ENCODE data around the gene ABR. TPM values are rescaled to one million over a fixed set of nuclear protein-coding genes. Genes with fewer than 3 reads are reported as not detected.
A peak's percentile ranks its signal among the peaks of the same experiment; 100 is the strongest.
"Not testable (repeated sequence)": the region's sequence is repeated elsewhere in the genome, so short reads cannot be mapped to it uniquely, and the experiment has no call there.

Gene ABR
- polyA plus RNA-seq, 2 of the 4 experiments (the other 2 are of a cell fraction) = 70.9 to 73.8 TPM

GRCh38 chr17:1154704-1155103 is 25.1 kb downstream of the ABR start:
- 81% methylated on average over 14 of the region's 14 CpGs for WGBS (ENCODE audit: missing lambda C conversion rate)
- Histone ChIP-seq H3K27ac (no peak overlapping the region), H3K9me3 (no peaks in the 10 kb centered on the region), H3K4me3 (no peak overlapping the region), H3K4me2 (no peak overlapping the region), H3K4me1 (no peaks in the 10 kb centered on the region)
- ATAC-seq (peak; percentile 18 to 19; a peak in 3 of 6 replicates), DNase-seq (ENCODE audit: low read depth in 1 of 2, low spot score in 1 of 2) (no peak), FAIRE-seq (no peak)
- ChIA-PET POLR2A (interaction anchor here (0.6 kb wide), 1 partner anchor 12 kb away, joined by 3 read pairs; no protein-coding TSS in a partner anchor), CTCF (interaction anchor here (0.9 to 2.8 kb wide), 10 partner anchors 8 to 98 kb away, joined by 3 to 12 read pairs (median 4); no protein-coding TSS in a partner anchor)
- TF ChIP-seq HOXB5 (CRISPR knock-in tag; IDR thresholded peaks at IDR 0.05) (no peak), PBX3 (IDR thresholded peaks at IDR 0.05) (no peak), HMGXB4 (CRISPR knock-in tag; IDR thresholded peaks at IDR 0.05; ENCODE audit: borderline replicate concordance) (no peak), POLR2AphosphoS2 (conservative IDR thresholded peaks at IDR 0.05; ENCODE audit: low read length) (no peak), JUN (IDR thresholded peaks at IDR 0.05) (no peak), JUNB (IDR thresholded peaks at IDR 0.05) (no peak), ZFP36 (IDR thresholded peaks at IDR 0.05; ENCODE audit: borderline replicate concordance, partially characterized antibody) (no peak), KDM1A (IDR thresholded peaks at IDR 0.05; ENCODE audit: low read depth) (no peak), HDAC2 (IDR thresholded peaks at IDR 0.05) (no peak), HOXB13 (CRISPR knock-in tag; IDR thresholded peaks at IDR 0.05; ENCODE audit: low read depth) (no peak), RCOR1 (IDR thresholded peaks at IDR 0.05; ENCODE audit: low read depth, low read length) (no peak), MAZ (IDR thresholded peaks at IDR 0.05; ENCODE audit: borderline replicate concordance, low read depth, low read length) (no peak), NFE2L2 (conservative IDR thresholded peaks at IDR 0.05; ENCODE audit: low read length) (no peak), PHF8 (IDR thresholded peaks at IDR 0.05; ENCODE audit: borderline replicate concordance, low read depth) (no peak), HOXA7 (CRISPR knock-in tag; IDR thresholded peaks at IDR 0.05) (no peak), ZC3H11A (IDR thresholded peaks at IDR 0.05) (no peak), FOSB (CRISPR knock-in tag; IDR thresholded peaks at IDR 0.05) (no peak)

GRCh38 chr17:1153795-1154546 is 25.8 kb downstream of the ABR start:
- FAIRE-seq (no peak), ATAC-seq (peak; percentile 66 to 67), DNase-seq (ENCODE audit: low read depth in 1 of 2, low spot score in 1 of 2) (peak; percentile 51 to 55)
- peak overlapping the region in 1 of 2 experiments; percentile 71; a peak in 3 of 6 replicates for H3K27ac ChIP-seq
- no peak overlapping the region for H3K4me3 ChIP-seq
- WGBS (ENCODE audit: missing lambda C conversion rate) = 71% methylated on average over 29 of the region's 30 CpGs
- TF ChIP-seq CBX2 (IDR thresholded peaks at IDR 0.05; ENCODE audit: borderline replicate concordance, low read depth) (no peak), SREBF2 (IDR thresholded peaks at IDR 0.05) (no peak), ZC3H11A (IDR thresholded peaks at IDR 0.05) (no peak), EHMT2 (IDR thresholded peaks at IDR 0.05; ENCODE audit: low read depth) (no peak), GATA3 (IDR thresholded peaks at IDR 0.05; ENCODE audit: borderline replicate concordance) (no peak), HEYL (CRISPR knock-in tag; IDR thresholded peaks at IDR 0.05) (no peak), ATOH8 (CRISPR knock-in tag; IDR thresholded peaks at IDR 0.05; ENCODE audit: low read depth) (no peak), CTCF (IDR thresholded peaks at IDR 0.05) (no peak), USF2 (IDR thresholded peaks at IDR 0.05) (no peak), RFX5 (IDR thresholded peaks at IDR 0.05) (no peak)
- H3K4me2 ChIP-seq = no peak overlapping the region
- CTCF ChIA-PET = interaction anchor here (1.0 to 2.8 kb wide), 8 partner anchors 9 to 98 kb away, joined by 3 to 12 read pairs (median 4); no protein-coding TSS in a partner anchor
- no peaks in the 10 kb centered on the region for H3K9me3 ChIP-seq
- no peaks in the 10 kb centered on the region for H3K4me1 ChIP-seq
- POLR2A ChIA-PET = interaction anchor here (0.6 kb wide), 1 partner anchor 11 kb away, joined by 3 read pairs; no protein-coding TSS in a partner anchor

- H3K27ac ChIP-seq; H3K4me1 ChIP-seq; POLR2A ChIA-PET; DNase-seq (ENCODE audit: low read depth in 1 of 2, low spot score in 1 of 2); H3K4me2 ChIP-seq; H3K4me3 ChIP-seq; H3K9me3 ChIP-seq; ATAC-seq; FAIRE-seq: not testable (repeated sequence)
- WGBS (ENCODE audit: missing lambda C conversion rate) = 76% methylated on average over 8 of the region's 8 CpGs
- CTCF ChIA-PET = interaction anchor here (0.6 to 2.8 kb wide), 7 partner anchors 9 to 395 kb away, joined by 3 to 9 read pairs (median 3); no protein-coding TSS in a partner anchor
Measured at GRCh38 chr17:1152582-1152981, 27.2 kb downstream of the ABR start.
